ENCODE measurements around the gene C5orf47. TPM values are rescaled to one million over a fixed set of nuclear protein-coding genes. Genes with fewer than 3 reads are reported as not detected.

The C5orf47 gene
- total RNA-seq, 3 donors from 2014 or later = not detected

DNA sequence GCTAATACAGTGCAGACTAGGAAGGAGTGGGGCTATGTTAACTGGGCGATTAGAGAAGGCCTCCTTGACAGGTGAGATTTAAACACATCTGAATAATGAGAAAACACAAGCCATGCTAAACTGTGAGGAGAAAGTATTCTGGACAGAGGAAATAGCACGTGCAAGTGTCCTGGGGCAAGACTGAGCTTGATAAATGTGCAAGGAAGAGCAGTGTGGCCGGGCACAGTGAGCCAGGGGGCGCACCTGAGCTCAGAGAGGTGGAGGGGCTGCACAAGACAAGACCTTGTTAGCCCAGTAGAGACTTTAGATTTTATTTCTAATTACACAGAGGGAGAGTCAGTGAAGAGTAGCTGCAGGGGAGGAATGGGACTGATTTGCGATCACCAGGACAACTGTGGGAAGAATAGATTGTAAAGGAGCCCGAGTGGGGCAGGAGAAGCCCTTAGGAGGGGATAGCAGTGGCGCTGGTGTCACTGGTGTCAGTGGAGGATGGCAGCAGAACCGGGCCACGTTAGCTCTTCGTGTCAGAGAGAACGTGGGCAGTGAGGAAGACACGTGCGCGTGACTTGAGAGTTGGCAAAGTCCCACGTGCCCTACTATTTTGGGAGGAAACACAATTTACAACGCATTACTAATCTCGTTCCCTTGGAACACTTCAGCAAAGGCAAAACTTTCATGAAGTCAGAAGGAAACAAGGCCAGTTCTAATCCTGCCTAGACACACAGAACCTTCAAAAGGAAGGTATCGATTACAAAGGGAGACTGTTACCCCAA is 17.9 kb upstream of the C5orf47 start:
- H3K4me1 ChIP-seq = no peaks in the 10 kb centered on the region
- peak overlapping the region in 1 of 2 donors; percentile 7 for H3K27ac ChIP-seq
- intact Hi-C loops (cut with DNase I; ENCODE audit: low total_unique reads) = no loop called here
- no peak overlapping the region for H3K4me3 ChIP-seq
- DNase-seq (ENCODE audit: low spot score in 2 of 2) = no peak
- no peaks in the 10 kb centered on the region for H3K9me3 ChIP-seq
- H3K27me3 ChIP-seq = no peaks in the 10 kb centered on the region
- TF ChIP-seq CTCF (IDR thresholded peaks at IDR 0.05) (no peak), POLR2A (IDR thresholded peaks at IDR 0.05) (no peak), POLR2AphosphoS5 (IDR thresholded peaks at IDR 0.05) (no peak)
- no peaks in the 10 kb centered on the region for H3K36me3 ChIP-seq

GRCh38 chr5:173971681-173972345 is 17.2 kb upstream of the C5orf47 start:
- TF ChIP-seq POLR2A (IDR thresholded peaks at IDR 0.05) (no peak), CTCF (IDR thresholded peaks at IDR 0.05) (no peak), POLR2AphosphoS5 (IDR thresholded peaks at IDR 0.05) (no peak)
- Histone ChIP-seq H3K4me3 (no peak overlapping the region), H3K36me3 (no peaks in the 10 kb centered on the region), H3K4me1 (no peaks in the 10 kb centered on the region), H3K27ac (no peak overlapping the region), H3K9me3 (no peaks in the 10 kb centered on the region), H3K27me3 (no peaks in the 10 kb centered on the region)
- DNase-seq (ENCODE audit: low spot score in 2 of 2) = no peak
- intact Hi-C loops (cut with DNase I; ENCODE audit: low total_unique reads) = no loop called here

- Histone ChIP-seq H3K27me3 (no peaks in the 10 kb centered on the region), H3K36me3 (no peaks in the 10 kb centered on the region), H3K9me3 (no peaks in the 10 kb centered on the region), H3K27ac (peak overlapping the region in 1 of 2 donors; percentile 41), H3K4me3 (peak overlapping the region in 2 of 3 donors; percentile 49 to 63), H3K4me1 (no peaks in the 10 kb centered on the region)
- intact Hi-C loops (cut with DNase I; ENCODE audit: low total_unique reads) = no loop called here
- TF ChIP-seq CTCF (IDR thresholded peaks at IDR 0.05) (no peak), POLR2AphosphoS5 (IDR thresholded peaks at IDR 0.05) (no peak), POLR2A (IDR thresholded peaks at IDR 0.05) (no peak)
- no peak for DNase-seq (ENCODE audit: low spot score in 2 of 2)
Measured at GRCh38 chr5:173972607-173972924, 16.4 kb upstream of the C5orf47 start.

DNA sequence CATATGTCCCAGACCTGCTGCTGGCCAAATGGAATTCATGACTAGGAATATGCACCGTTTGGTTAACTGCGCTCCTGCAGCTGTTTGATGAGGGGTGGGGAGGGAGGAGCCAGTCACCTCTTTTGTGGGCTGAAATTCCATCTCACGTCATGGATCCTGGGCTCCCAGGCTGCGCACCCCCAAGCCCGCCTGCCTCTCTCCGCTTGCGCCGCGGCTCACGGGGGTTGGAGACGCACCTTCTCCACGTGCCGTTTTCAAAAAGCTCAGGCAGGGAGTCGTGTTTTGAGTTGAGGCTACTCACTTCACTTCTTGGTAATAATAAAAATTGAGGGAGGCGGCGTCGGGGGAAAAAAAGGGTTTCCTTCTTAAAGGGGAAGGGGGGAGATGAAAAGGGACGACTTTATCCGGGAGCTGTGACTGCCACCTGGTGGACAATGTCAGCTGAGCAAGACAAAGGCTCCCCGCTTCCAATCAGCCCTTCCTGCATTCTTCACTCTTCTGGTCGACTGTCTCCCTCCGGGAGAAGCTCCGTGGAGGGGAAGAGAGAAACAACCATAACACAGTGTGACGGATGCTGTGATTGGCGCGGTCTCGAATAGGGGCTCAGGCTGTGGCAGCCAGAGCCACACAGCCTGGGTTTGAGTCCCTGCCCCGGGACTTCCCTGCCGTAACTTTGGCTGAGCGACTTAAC is 15.9 kb upstream of the C5orf47 start:
- no peaks in the 10 kb centered on the region for H3K4me1 ChIP-seq
- no peaks in the 10 kb centered on the region for H3K9me3 ChIP-seq
- no peaks in the 10 kb centered on the region for H3K36me3 ChIP-seq
- no peaks in the 10 kb centered on the region for H3K27me3 ChIP-seq
- peak; percentile 85 to 92 for DNase-seq (ENCODE audit: low spot score in 2 of 2)
- H3K27ac ChIP-seq = peak overlapping the region in 1 of 2 donors; percentile 41
- intact Hi-C loops (cut with DNase I; ENCODE audit: low total_unique reads) = no loop called here
- H3K4me3 ChIP-seq = peak overlapping the region; percentile 34 to 63 (median 49)
- TF ChIP-seq CTCF (IDR thresholded peaks at IDR 0.05) = peak; percentile 96 to 97 (median 96)
- TF ChIP-seq POLR2AphosphoS5 (IDR thresholded peaks at IDR 0.05) = no peak

GRCh38 chr5:173973616-173973969 is 15.4 kb upstream of the C5orf47 start:
- Histone ChIP-seq H3K4me1 (no peaks in the 10 kb centered on the region), H3K27ac (peak overlapping the region in 1 of 2 donors; percentile 41), H3K36me3 (no peaks in the 10 kb centered on the region), H3K4me3 (peak overlapping the region; percentile 34 to 63 (median 49)), H3K27me3 (no peaks in the 10 kb centered on the region), H3K9me3 (no peaks in the 10 kb centered on the region)
- DNase-seq (ENCODE audit: low spot score in 2 of 2) = no peak
- intact Hi-C loops (cut with DNase I; ENCODE audit: low total_unique reads) = no loop called here
- TF ChIP-seq POLR2A (IDR thresholded peaks at IDR 0.05) (no peak), POLR2AphosphoS5 (IDR thresholded peaks at IDR 0.05) (no peak), CTCF (IDR thresholded peaks at IDR 0.05) (no peak)

Measured in breast epithelium (tissue), 4 donors.